Ammon's horn (tissue), 1 donor: ENCODE data around the gene BRS3.
"Not testable (repeated sequence)": the region's sequence is repeated elsewhere in the genome, so short reads cannot be mapped to it uniquely, and the experiment has no call there.

Experiments used
- DNase-seq: peaks from one replicate; pipeline ENCODE4 v3.0.0-alpha.2; 2016; ENCODE audit warnings: low spot score

Gene BRS3

DNA sequence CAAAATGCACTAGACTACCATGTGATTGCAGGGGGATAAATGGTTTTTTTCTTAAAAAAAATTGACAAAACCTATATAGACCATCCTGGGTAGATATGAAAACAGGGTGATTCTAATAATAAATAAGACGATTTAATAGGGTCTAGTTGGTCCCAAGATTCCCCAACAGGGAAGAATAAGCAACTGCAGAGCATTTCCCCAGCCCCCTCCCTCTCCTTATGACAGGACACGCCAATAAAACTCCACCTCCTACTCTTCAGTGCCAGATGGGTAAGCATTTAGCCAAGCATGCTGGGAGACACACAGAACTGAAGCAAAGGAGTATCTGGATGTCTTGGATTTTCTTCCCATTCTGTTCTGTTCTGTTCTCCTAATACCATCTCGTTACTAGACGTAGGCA is at the start of gene BRS3:
Gene BRS3 (plus strand): TSS at position 301 of the 400 bp plus-strand sequence. CDS start 168 bp downstream, outside the sequence.
- no peak for DNase-seq

DNA sequence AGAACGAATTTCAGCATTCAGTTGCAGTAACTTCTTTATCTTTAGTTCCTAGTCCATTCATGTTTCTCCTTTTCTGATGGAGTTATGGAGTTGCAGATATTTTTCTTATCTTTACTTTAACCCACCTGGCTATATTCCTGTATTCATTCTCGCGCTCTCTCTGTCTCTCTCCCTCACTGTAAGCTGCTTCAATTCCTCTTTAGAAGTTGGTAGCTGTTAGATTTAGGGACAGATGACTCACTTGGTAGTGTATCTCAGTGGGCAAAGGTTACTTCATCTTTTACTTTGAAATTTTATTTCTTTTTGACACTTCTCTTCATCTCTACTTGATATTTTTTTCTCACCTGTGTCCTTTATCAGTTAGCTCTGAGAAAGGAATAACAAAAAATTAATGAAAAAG is 49.6 kb upstream of the BRS3 start:
- DNase-seq, result no peak

DNA sequence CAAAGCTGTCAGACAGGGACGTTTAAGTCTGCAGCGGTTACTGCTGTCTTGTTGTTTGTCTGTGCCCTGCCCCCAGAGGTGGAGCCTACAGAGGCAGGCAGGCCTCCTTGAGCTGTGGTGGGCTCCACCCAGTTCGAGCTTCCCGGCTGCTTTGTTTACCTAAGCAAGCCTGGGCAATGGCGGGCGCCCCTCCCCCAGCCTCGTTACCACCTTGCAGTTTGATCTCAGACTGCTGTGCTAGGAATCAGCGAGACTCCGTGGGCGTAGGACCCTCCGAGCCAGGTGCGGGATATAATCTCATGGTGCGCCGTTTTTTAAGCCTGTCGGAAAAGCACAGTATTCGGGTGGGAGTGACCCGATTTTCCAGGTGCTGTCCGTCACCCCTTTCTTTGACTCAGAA is 42.1 kb upstream of the BRS3 start:
- not testable (repeated sequence) for DNase-seq

DNA sequence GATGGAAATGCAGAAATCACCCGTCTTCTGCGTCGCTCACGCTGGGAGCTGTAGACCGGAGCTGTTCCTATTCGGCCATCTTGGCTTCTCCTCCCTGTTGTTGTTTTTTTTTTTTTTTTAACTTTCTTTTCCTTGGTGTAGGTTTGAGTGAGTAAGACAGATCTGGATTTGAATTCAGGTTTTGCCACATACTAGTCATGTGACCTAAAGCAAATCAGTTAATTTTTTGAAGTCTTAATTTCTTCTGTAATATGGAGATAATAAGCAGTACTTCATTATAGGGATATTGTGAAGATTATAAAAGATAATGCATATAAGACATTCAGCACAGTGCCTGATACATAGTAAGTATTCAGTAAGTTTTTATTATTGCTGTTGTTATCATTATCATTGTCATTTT is 41.5 kb upstream of the BRS3 start:
- no peak for DNase-seq

DNA sequence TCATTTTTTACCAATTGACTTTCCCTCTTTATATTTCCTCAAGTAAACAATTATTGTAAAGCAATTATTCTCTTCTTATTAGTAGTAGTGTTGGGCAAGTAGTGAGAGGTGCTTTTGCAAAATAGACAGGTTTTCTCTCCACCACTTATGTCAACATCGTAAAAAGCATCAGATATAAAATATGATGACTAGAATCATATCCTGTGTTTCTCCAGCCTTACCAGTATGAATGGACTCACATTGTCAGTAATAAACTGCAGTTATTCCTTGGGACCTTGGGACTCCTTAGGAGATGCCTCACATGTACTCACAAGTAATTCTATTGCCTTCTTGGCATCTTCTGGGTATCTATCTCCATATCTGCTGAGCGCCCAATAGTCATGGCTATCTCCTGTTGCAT is 40.4 kb upstream of the BRS3 start:
- no peak for DNase-seq

DNA sequence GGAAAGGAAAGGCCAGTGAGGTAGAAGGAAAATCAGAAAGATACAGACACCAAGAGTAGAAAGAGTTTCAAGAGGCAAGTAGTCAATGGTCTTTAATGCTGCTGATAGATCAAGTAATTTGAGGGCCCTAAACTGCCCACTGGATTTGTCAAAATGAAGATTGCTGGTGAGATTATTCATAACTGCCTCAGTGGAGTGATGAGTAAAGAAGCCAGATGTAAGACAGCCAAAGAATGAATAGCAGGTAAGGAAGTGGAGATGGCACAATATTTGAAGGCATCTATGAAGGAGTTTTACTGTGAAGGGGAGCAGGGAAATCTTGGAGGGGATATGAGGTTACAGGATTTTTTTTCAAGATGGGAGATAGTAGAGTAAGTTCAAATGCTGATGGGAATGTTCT is 39.8 kb upstream of the BRS3 start:
- DNase-seq, result no peak

DNA sequence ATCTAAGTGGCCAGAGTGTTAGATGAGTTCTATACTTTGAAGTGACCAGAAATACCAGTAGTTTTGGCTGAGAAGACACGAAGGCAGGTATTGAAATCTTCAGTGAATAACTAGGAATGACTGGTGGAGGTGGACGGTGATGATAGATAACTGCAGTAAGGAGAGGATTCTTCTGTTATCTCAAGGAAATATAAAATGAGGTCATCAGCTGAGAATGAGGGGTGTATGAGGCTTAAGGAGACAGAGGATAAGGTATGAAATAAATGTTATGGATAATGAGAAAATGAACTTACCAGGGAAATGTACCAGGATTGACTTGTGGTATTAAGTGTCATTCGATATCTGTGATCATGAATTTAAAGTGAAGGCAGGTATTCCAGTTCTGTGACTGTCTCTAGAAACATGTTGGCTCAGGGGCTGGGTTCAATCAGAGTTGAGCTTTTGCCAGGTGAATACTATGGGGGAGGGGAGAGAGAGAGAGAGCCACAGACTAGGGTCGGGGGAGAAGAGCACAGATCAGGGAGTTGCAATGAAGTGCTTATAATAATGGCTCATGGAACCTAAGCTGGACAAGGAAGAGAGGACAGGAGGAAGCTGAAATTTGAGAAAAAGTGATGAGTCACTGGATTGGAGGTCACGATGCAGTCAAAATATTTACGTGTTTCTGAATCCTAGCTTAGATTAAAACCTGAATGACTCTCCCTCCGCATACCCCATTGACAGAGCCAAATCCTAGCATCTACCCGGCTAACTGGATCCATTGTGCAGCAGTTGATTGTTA is 37.5 kb upstream of the BRS3 start:
- no peak for DNase-seq

DNA sequence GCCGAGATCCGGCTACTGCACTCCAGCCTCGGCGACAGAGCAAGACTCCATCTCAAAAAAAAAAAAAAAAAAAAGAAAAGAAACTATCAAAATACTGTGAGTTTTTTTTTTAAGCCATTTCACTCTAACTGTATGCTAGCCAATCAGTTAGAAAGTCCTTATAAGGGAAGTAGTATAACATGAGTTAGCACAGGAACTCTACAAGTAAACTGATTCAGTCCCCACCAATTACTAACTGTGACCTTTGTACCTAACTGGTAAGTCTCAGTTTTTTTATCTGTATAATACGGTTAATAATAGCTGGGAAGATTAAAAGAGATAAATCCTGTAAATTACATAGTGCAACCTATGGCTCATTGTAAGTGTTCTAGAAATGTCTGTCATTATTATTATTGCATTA is 35.1 kb upstream of the BRS3 start:
- no peak for DNase-seq

DNA sequence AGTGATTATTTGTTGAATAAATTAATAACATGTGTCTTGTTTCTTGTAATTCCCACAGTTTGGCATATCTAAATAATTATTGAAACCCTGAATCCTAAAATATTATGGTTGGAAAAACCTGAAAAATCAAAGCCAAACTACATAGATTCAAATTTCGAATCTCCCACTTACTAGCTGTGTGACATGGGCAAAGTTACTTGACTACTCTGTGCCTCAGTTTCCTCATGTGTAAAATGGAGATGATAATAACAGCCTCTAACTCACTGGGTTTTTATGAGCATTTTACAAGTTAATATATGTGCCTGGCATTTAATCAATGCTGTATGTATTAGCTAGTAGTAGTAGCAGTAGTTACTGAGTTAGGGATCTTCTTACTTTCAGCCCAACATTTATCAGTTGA is 34.6 kb upstream of the BRS3 start:
- DNase-seq, result no peak

DNA sequence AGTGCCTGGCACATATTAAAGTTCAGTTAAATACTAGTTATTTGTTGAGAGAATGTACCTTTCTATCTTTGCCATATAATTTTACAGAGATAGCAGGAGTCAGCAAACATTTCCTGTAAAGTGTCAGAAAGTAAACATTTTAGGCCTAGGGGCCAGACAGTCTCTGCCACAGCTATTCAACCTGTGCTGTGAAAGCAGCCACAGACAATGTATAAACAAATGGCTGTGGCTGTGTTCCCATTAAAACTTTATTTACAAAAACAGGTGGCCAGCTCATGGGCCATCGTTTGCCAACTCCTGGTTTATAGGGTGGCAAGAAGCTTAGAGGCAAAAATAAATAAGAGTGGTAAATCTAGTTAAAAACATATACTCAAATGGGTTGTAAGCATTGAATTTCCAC is 34.0 kb upstream of the BRS3 start:
- no peak for DNase-seq

DNA sequence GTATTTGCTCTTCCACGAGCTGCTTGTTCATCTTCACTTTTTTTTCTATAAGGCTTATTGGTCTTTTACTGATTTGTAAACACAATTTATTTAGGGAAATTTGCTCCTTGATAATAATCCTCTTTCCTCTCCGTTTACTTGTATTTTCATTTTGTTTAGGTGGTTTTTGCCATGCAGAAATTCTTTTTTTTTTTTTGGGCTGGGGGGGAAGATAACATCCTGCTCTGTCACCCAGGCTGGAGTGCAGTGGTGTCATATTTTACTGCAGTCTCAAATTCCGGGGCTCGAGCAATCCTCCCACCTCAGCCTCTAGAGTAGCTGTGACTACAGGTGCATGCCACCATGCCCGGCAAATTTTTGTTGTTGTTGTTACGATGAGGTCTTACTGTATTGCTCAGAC is 31.6 kb upstream of the BRS3 start:
- no peak for DNase-seq

DNA sequence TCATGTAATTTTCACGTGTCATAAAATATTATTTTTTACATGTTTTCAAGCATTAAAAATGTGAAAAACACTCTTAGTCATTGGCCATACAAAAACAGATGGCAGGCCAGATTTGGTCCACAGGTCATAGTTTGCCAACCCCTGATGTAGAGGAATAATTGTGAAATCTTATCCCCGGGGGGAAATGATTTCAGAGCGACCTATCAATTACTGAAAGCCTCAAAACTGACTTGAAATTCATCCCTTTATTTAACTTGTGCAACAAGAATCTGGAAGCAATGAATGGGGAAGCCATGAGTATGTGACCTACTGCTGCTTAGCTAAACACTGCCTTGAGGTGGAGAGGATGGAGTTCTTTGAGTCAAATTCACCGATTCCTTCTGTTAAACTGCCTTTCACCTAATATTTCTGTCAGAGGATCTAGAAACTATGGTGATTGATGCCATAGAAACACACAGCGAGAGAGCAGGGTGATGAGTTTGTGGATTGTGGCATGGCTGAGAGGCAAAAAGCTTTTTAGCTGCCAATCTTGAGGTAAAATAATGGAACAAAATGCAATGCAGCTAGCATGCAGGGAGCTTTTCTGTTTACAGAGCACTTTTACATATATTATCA is 30.3 kb upstream of the BRS3 start:
- DNase-seq, result peak; percentile 3

DNA sequence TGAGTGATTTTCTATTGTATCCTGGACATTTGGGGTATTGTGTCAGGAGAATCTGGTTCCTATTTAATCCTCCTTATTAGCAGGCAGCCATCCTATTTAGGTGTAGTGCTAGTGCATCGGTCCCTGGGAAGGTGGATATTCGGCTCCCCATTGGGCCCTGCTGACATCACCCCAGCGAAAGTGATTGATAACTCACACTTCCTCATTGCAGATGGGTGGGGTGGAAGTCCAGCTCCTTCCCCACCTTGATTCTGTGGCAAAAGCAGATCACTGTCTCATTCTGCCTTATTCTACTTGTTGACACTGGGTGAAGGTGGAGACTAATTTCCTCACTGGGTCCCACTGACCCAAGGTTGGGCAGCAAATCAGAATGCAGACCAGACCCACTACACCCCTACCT is 23.2 kb upstream of the BRS3 start:
- no peak for DNase-seq

DNA sequence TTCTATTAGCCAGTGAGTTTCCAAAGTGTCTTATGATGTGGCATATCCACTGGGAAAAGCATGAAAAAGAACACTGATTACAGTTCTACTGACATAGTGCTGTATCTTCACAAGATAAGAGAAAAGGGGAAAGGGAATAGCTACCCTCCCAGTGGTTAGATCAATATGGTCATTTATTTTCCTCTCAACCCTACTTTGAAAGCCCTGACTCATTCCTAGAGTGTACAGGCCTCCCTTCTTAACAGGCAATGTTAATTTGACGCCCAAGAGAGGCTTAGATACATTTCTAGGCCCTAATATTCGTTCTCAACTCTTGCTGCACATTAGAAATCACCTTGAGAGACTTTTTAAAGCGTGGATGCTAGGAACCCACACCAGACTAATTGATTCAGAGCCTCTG is 20.4 kb upstream of the BRS3 start:
- no peak for DNase-seq

DNA sequence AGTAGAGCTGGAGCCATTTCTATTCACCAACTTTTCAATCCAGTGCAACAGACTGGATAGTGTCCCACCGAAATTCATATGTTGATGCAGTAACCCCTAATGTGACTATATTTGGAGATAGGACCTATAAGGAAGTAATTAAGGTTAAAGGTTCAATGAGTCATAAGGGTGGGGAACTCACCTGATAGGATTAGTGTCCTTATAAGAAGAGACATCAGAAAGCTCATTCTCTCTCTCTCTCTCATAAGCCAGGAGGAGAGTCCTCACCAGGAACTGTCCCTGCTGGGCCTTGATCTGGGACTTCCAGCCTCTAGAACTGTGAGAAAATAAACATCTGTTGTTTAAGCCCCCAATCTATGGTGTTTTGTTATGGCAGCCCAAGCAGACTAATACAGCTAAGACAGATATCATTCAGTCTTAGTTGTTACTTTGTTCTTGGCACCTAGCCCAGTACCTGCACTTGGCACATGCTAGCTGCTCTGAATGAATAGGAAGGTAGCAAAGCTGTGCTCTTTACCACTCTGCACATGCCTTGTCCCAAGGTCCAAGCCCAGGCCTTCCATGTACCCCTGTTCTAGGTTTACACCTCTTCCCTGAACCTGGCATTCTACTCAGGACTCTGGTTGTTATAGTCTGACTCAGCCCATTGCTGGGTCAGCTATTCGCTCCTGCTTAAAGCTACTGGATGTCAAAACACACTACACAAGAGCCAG is 19.2 kb upstream of the BRS3 start:
- no peak for DNase-seq

DNA sequence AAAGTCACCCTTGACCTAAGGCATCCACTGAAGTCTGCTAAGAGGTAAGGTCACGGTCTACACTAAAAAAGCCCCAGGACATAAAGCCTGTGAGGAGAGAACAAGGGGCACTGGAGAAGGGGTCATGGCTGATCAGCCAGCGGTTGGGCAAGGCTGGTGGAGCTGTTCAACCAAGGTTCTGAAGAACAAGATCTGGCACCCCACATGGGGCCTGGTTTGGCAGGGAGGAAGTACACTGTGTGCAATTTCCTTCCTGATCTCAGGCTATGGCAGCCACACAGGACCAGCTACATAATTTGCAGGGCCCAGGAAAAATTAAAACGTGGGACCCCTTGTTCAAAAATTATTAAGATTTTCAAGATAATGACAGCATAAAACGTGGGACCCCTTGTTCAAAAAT is 14.1 kb upstream of the BRS3 start:
- DNase-seq, result no peak

DNA sequence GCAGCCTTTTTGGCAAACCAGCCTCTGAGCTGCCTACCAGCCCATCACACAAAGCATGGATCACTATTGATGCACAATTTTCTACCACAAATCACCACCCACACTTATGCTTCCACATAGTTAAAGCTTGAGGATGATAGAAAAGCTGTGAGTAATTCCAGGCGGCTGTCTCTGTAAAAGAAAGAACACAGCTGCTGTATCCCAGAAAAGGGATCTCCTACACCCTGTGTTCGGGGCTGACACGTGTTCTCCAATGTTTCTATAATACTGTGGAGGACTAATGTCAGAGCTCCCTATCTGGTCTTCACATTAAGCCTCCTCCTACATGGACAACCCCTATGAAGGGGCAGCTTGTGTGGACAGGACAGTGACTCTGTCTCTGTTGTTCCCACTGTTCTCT is 12.5 kb upstream of the BRS3 start:
- peak; percentile 4 for DNase-seq

DNA sequence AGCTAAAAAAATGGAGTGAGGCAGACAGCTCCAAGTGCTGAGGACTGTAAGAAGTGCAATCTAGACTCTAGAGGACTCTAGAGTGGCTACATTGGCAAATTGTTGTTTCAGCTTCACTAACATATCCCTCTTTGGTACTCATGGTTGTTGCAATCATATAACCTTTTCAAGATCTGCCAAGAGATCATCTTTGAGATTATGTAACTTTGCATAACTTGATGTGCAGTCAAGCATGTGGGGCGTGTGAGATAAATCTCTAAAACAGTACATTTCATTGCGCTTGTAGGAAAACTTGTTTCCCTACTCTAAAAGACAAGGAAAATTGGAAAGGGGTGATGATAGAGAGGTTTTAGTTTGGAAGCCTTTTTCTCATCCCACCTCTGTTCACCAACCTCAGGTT is 11.2 kb upstream of the BRS3 start:
- DNase-seq, result no peak

DNA sequence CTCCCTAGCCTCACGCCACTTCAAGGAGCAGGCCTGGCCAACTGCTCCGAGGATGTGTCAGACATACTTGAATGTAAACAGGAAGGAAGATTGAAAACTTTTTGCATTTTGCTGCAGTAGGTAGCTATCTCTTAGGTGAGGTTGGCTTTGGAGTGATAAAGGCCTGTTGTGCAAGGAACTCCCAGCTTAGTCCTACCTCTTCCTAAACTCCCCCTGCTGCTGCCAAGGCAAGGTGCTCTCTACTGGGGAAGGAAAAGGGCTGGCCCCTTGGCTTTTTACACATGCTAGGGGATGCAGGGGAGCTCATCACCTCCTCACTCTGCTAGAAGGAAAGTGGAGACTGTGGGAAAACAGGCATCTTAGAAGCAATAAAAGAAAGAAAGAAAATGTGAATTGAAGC is 10.7 kb upstream of the BRS3 start:
- DNase-seq, result no peak

DNA sequence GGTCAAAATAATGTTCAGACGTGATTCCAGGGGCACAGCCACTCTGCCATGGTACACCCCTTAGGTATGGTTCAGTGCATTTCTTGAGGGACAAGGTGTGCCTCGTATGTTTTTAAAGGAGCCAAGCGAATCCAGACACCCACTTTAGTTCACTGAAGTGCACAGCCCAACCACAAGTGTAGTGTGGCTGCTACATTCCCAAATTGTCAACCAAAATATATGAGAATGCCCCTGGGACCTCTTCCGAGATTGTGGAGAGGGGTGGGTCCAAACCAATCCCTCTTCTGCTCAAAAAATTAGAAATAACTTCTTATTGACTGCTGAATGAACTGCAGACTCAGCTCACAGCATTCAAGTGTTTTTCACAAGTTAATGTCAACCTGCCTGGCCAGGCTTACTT is 7.4 kb upstream of the BRS3 start:
- no peak for DNase-seq

DNA sequence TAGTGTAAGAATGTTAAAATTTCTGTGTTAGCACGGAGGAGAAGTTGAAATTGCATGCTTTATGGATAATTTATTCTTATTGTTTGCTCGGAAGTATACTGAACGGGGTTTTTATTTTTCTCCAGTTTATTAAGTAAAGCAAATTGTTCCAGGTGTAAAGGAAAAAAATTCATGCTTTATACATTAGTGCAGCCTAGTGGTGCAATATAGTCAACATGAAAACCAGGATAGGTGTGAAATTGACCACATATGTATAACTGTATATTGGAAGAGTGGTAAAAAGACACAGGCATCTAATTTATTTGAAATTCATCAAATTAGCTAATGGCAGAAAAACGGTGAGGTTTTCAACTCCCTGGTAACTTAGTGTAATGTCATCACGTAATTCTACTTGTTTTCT is 959 bp downstream of the BRS3 start:
- DNase-seq, result no peak

DNA sequence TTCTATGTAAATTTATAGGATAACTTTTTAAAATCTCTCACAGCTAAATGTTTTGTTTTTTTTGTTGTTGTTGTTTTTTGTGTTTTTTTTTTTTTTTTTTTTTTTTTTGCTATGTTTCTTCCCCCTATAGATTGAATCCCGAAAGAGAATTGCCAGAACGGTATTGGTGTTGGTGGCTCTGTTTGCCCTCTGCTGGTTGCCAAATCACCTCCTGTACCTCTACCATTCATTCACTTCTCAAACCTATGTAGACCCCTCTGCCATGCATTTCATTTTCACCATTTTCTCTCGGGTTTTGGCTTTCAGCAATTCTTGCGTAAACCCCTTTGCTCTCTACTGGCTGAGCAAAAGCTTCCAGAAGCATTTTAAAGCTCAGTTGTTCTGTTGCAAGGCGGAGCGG is 4.1 kb downstream of the BRS3 start:
- no peak for DNase-seq

DNA sequence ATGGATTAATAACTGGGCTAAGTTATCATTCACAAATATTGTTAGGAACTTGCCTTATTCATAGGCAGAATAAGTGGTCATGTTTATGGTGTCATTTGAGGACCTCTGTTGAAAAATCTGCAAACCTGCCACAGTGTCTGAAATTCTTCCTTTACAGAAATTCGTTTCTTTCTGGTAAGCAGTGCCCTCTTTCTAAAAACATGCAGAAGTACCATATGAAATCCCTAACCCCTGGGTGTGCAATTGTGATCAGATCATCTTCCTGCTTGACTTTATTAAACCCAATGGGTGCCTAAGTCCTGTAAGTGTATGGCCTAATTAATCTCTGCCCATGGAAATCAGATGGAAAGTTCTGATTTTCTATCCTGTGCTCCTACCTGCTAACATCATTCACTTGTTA is 5.3 kb downstream of the BRS3 start:
- no peak for DNase-seq
